ENCODE measurements around the gene TCTN1. TPM values are rescaled to one million over a fixed set of nuclear protein-coding genes. Genes with fewer than 3 reads are reported as not detected.

Gene TCTN1
- 40.6 and 42.1 TPM in 2 replicates for total RNA-seq

GRCh38 chr12:110613771-110614684 is at the start of gene TCTN1:
TCTN1 (plus strand) TSS chr12:110614129; CDS start chr12:110614183, 54 bp downstream.

GRCh38 chr12:110583137-110584059 is 30.5 kb upstream of the TCTN1 start, which contains the start of gene PPTC7:
PPTC7 (minus strand) TSS chr12:110583318; CDS start chr12:110583031, 287 bp downstream.

DNA sequence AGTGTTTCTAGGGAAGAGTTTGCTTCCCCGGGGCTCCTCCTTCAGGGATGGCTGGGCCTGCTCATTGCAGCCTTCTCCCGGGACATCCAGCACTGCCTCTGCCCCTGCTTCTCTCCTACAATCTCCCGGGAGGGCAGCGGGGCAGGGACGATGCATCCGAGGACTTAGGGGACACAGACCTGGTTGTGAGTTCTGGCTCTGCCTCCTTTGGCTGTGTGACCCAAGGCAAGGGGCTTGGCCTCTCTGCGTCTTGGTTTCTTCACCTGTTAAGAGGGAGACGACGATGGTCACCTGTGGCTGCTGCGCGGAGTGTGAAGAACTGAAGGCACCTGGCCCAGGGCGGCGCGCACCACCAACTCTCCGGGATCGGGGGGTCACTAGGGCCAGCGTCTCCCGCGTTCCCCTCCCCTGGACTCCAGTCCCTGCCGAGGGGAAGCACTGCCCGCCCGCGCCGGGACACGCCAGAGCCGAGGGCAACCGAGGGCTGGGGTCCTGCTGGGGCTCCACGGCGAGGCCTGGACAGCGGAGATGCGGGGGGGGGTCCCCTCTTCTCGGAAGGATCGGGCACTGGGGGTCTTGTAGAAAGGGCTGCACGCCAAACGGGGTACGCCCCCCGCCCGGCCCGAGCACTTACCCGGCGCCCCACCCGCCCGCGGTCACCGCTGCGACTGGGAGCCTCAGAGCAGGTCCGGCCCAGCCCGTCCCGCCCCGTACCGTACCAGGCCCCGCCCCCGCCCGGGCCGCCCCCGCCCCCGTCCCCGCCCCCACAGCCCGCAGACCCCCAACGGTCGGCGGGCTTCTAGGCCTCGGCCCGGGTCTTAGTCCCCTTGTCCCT is 74.7 kb downstream of the TCTN1 start, which contains the start of gene HVCN1:
Gene HVCN1 (minus strand): TSS at position 670 of the 835 bp plus-strand sequence. CDS start 5,870 bp downstream, outside the sequence.

Other genes starting within 250 kb of the TCTN1 start
- gene ANAPC7, start 210.4 kb upstream of the TCTN1 start, total RNA-seq = 36.8 and 45.1 TPM in 2 replicates
- gene ARPC3, start 163.8 kb upstream of the TCTN1 start, total RNA-seq = 136 and 158 TPM in 2 replicates
- 11.5 and 17.1 TPM in 2 replicates for gene GPN3, start 145.9 kb upstream of the TCTN1 start, total RNA-seq
- 11.9 and 17.3 TPM in 2 replicates for gene FAM216A, start 145.3 kb upstream of the TCTN1 start, total RNA-seq
- 45.0 and 50.9 TPM in 2 replicates for gene VPS29, start 112.0 kb upstream of the TCTN1 start, total RNA-seq
- 0.40 and 0.46 TPM in 2 replicates for gene RAD9B, start 111.8 kb upstream of the TCTN1 start, total RNA-seq
- gene PPTC7, start 30.8 kb upstream of the TCTN1 start, total RNA-seq = 9.1 and 11.0 TPM in 2 replicates
- 2.3 and 2.7 TPM in 2 replicates for gene HVCN1, start 75.0 kb downstream of the TCTN1 start, total RNA-seq
- 47.4 and 70.4 TPM in 2 replicates for gene PPP1CC, start 128.8 kb downstream of the TCTN1 start, total RNA-seq
- gene CCDC63, start 232.9 kb downstream of the TCTN1 start, total RNA-seq = not detected in 2 replicates

Measured in smooth muscle cell of the pulmonary artery (primary cell).